ENCODE results near the gene KLHL10. TPM values are rescaled to one million over a fixed set of nuclear protein-coding genes. Genes with fewer than 3 reads are reported as not detected.
"Not testable (repeated sequence)": the region's sequence is repeated elsewhere in the genome, so short reads cannot be mapped to it uniquely, and the experiment has no call there.

Gene KLHL10
- total RNA-seq, 4 donors from 2014 or later, result 0.57 TPM; not detected in 3

- no peaks in the 10 kb centered on the region for H3K9me3 ChIP-seq
- DNase-seq, result no peak
- peak overlapping the region; percentile 72 to 92 (median 80) for H3K4me3 ChIP-seq
- H3K27ac ChIP-seq, result peak overlapping the region; percentile 76 to 89 (median 80)
- intact Hi-C loops (cut with DNase I), result no loop called here
- no peak for TF ChIP-seq CTCF (IDR thresholded peaks at IDR 0.05)
- no peak for TF ChIP-seq POLR2A (IDR thresholded peaks at IDR 0.05)
- H3K36me3 ChIP-seq, result peaks cover 0 to 23% (median 8%) of the 10 kb centered on the region in 3 donors
- no peaks in the 10 kb centered on the region for H3K27me3 ChIP-seq
- WGBS, 2 donors, result 28 to 32% methylated on average over 4 to 6 of the region's 13 CpGs
- peaks cover 6 to 24% (median 9%) of the 10 kb centered on the region in 3 donors for H3K4me1 ChIP-seq
These were observed 2.3 kb upstream of the KLHL10 start for GRCh38 chr17:41835214-41835799.

GRCh38 chr17:41835800-41836549 is 1.6 kb upstream of the KLHL10 start, which contains the start of gene NT5C3B:
NT5C3B (minus strand) TSS chr17:41836232; CDS start chr17:41836193, 39 bp downstream.
- intact Hi-C loops (cut with DNase I), result no loop called here
- Histone ChIP-seq H3K27me3 (no peaks in the 10 kb centered on the region), H3K4me1 (peaks cover 6 to 24% (median 9%) of the 10 kb centered on the region in 3 donors), H3K36me3 (peaks cover 0 to 16% (median 8%) of the 10 kb centered on the region in 3 donors), H3K27ac (peak within 1 kb of the TSS; percentile 76 to 89 (median 80)), H3K9me3 (no peaks in the 10 kb centered on the region), H3K4me3 (peak within 1 kb of the TSS; percentile 72 to 92 (median 80))
- TF ChIP-seq CTCF (IDR thresholded peaks at IDR 0.05) (no peak), POLR2A (IDR thresholded peaks at IDR 0.05) (peak in 1 of 4 donors; percentile 38)
- 0% methylated on average over 1 to 16 of the region's 72 CpGs for WGBS, 2 donors
- DNase-seq, result no peak

GRCh38 chr17:41836550-41837196 is 952 bp upstream of the KLHL10 start:
- peaks cover 0 to 9% (median 3%) of the 10 kb centered on the region in 3 donors for H3K36me3 ChIP-seq
- H3K27me3 ChIP-seq, result no peaks in the 10 kb centered on the region
- intact Hi-C loops (cut with DNase I), result no loop called here
- no peaks in the 10 kb centered on the region for H3K9me3 ChIP-seq
- WGBS, 2 donors, result 26 to 43% methylated on average over 17 to 20 of the region's 21 CpGs
- DNase-seq, result no peak
- peak overlapping the region; percentile 72 to 92 (median 80) for H3K4me3 ChIP-seq
- H3K4me1 ChIP-seq, result peaks cover 6 to 24% (median 9%) of the 10 kb centered on the region in 3 donors
- TF ChIP-seq CTCF (IDR thresholded peaks at IDR 0.05), result no peak
- TF ChIP-seq POLR2A (IDR thresholded peaks at IDR 0.05), result no peak
- H3K27ac ChIP-seq, result peak overlapping the region; percentile 76 to 89 (median 80)

GRCh38 chr17:41839448-41839847 is 1.8 kb downstream of the KLHL10 start:
- H3K9me3 ChIP-seq; H3K27me3 ChIP-seq; intact Hi-C loops (cut with DNase I); H3K4me3 ChIP-seq; H3K27ac ChIP-seq; DNase-seq; H3K36me3 ChIP-seq: not testable (repeated sequence)
- WGBS, 2 donors, result 95 to 96% methylated on average over 2 of the region's 2 CpGs
- H3K4me1 ChIP-seq, result peaks cover 6 to 22% (median 9%) of the 10 kb centered on the region in 3 donors

GRCh38 chr17:41840781-41841180 is 3.2 kb downstream of the KLHL10 start:
- H3K27me3 ChIP-seq; DNase-seq; intact Hi-C loops (cut with DNase I); H3K36me3 ChIP-seq; H3K4me3 ChIP-seq; H3K27ac ChIP-seq; H3K9me3 ChIP-seq; H3K4me1 ChIP-seq: not testable (repeated sequence)
- WGBS, 2 donors, result 73 to 75% methylated on average over 5 to 6 of the region's 6 CpGs

GRCh38 chr17:41844971-41845370 is 7.3 kb downstream of the KLHL10 start:
- TF ChIP-seq CTCF (IDR thresholded peaks at IDR 0.05) (no peak), POLR2A (IDR thresholded peaks at IDR 0.05) (no peak)
- Histone ChIP-seq H3K36me3 (peaks cover 0 to 8% (median 0%) of the 10 kb centered on the region in 3 donors), H3K27ac (no peak overlapping the region), H3K27me3 (no peaks in the 10 kb centered on the region), H3K4me1 (peaks cover 0 to 22% (median 0%) of the 10 kb centered on the region in 3 donors), H3K9me3 (no peaks in the 10 kb centered on the region), H3K4me3 (no peak overlapping the region)
- DNase-seq, result no peak
- intact Hi-C loops (cut with DNase I), result no loop called here
- WGBS, 2 donors, result 59 to 90% methylated on average over 6 of the region's 6 CpGs

All from esophagus squamous epithelium (tissue), 5 donors.